K562 (cell line): ENCODE data around the gene LY6G6F. TPM values are rescaled to one million over a fixed set of nuclear protein-coding genes. Genes with fewer than 3 reads are reported as not detected.

Source experiments
- CEBPB ChIP-seq: fragments of 450-650 bp; IDR thresholded peaks from 2 replicates; pipeline ENCODE4 v1.6.1; 2016; ENCODE audit warnings: missing genetic modification characterization, missing compliant biosample characterization
- CTBP1 ChIP-seq: fragments of 450-650 bp; IDR thresholded peaks from 2 replicates; pipeline ENCODE4 v1.6.1; 2016; ENCODE audit warnings: borderline replicate concordance
- FOXM1 ChIP-seq, 2 experiments: fragments of 450-650 bp in 1 of 2; sonication (generic) in 1 of 2; formaldehyde crosslinking in 1 of 2; IDR thresholded peaks; 2 replicates each; pipeline versions ENCODE4 v1.6.1 to v1.9.0; 2017 to 2022; ENCODE audit warnings: low read depth in 2 of 2, mild to moderate bottlenecking in 2 of 2, missing genetic modification reagents in 1 of 2, moderate library complexity in 1 of 2
- HNRNPUL1 ChIP-seq: fragments of 200-400 bp; formaldehyde crosslinking; IDR thresholded peaks from 2 replicates; pipeline ENCODE4 v1.6.1; 2017; ENCODE audit warnings: low read length
- KLF10 ChIP-seq: fragments of 250-450 bp; sonication (Bioruptor Pico); IDR thresholded peaks from 2 replicates; pipeline ENCODE4 v1.6.1; 2021; ENCODE audit warnings: matching md5 sums
- NFYB ChIP-seq: IDR thresholded peaks from 2 replicates; pipeline ENCODE4 v1.6.1; 2011; ENCODE audit warnings: mild to moderate bottlenecking, moderate library complexity; ENCODE audit not compliant: insufficient read length; ENCODE audit errors: extremely low read depth
- RBBP5 ChIP-seq: fragments of 200-600 bp; sonication (generic); IDR thresholded peaks from 2 replicates; pipeline ENCODE4 v1.6.1; 2012; ENCODE audit warnings: borderline replicate concordance, mild to moderate bottlenecking, low read length, control low read depth, inconsistent platforms; ENCODE audit not compliant: insufficient read depth, poor library complexity, severe bottlenecking
- RFX7 ChIP-seq: fragments of 250-450 bp; sonication (Bioruptor Pico); IDR thresholded peaks from 2 replicates; pipeline ENCODE4 v1.5.1; 2021; ENCODE audit warnings: mild to moderate bottlenecking
- SNRNP70 ChIP-seq: fragments of 200-400 bp; formaldehyde crosslinking; optimal IDR thresholded peaks from 2 replicates; pipeline ENCODE3; 2017; ENCODE audit warnings: low read depth, low read length
- SRSF1 ChIP-seq: fragments of 200-400 bp; formaldehyde crosslinking; IDR thresholded peaks from 2 replicates; pipeline ENCODE4 v1.6.1; 2017; ENCODE audit warnings: mild to moderate bottlenecking, low read depth, low read length, moderate library complexity
- TSC22D4 ChIP-seq: fragments of 450-650 bp; IDR thresholded peaks from 2 replicates; pipeline ENCODE4 v1.6.1; 2016; ENCODE audit warnings: missing genetic modification characterization, missing biosample characterization, control low read depth
- ZBED1 ChIP-seq: IDR thresholded peaks from 2 replicates; pipeline ENCODE4 v1.6.1; 2014
- ZNF174 ChIP-seq: fragments of 250-450 bp; sonication (Bioruptor Pico); IDR thresholded peaks from 2 replicates; pipeline ENCODE4 v1.4.0; 2020; ENCODE audit warnings: mild to moderate bottlenecking
- ZNF644 ChIP-seq: fragments of 200-800 bp; sonication (Bioruptor generic); IDR thresholded peaks from 2 replicates; pipeline ENCODE4 v1.6.1; 2016; ENCODE audit warnings: low read depth, missing genetic modification characterization, missing compliant biosample characterization
- ZNF75A ChIP-seq: fragments of 450-650 bp; formaldehyde crosslinking; IDR thresholded peaks from 2 replicates; pipeline ENCODE4 v1.4.0; 2020; ENCODE audit warnings: mild to moderate bottlenecking
- polyA plus RNA-seq, 8 experiments: library from polyadenylated mRNA; depleted of rRNA in 4 of 8; stranded (reverse) in 5 of 8; unstranded in 3 of 8; fragments of >200 nt; fragmentation: Nextera tagmentation in 2 of 8; fragmentation: Illumina TruSeq in 1 of 8; extraction: Ambion mirVana in 2 of 8; extraction: Trizol in 1 of 8; gene quantifications; 2 replicates each; pipeline versions ENCODE4 v1.2.1 to v1.2.3, GENCODE V29; 2011 to 2014; ENCODE audit warnings: inconsistent platforms in 1 of 8, missing spikeins in 1 of 8
- total RNA-seq, 7 experiments: library from RNA; depleted of rRNA in 6 of 7; stranded (reverse); fragments of >200 nt in 6 of 7; fragmentation: Illumina TruSeq in 2 of 7; extraction: Trizol in 2 of 7; gene quantifications; 2 replicates each; pipeline versions ENCODE4 v1.2.1 to v1.2.3, GENCODE V29; 2011 to 2021; ENCODE audit warnings: low replicate concordance in 1 of 7
- TF ChIP-seq, protein P1 (sequence below): sonication (generic); formaldehyde crosslinking; IDR thresholded peaks from 2 replicates; pipeline ENCODE4 v1.8.0; 2022; ENCODE audit warnings: mild to moderate bottlenecking, missing genetic modification reagents, borderline replicate concordance
- TF ChIP-seq, protein P2 (sequence below): fragments of 250-450 bp; sonication (Bioruptor Pico); IDR thresholded peaks from 2 replicates; pipeline ENCODE4 v1.5.0; 2021; ENCODE audit warnings: mild to moderate bottlenecking, moderate library complexity
- TF ChIP-seq, protein P3 (sequence below): fragments of 250-450 bp; sonication (Bioruptor Pico); IDR thresholded peaks from 2 replicates; pipeline ENCODE4 v1.5.0; 2020; ENCODE audit warnings: mild to moderate bottlenecking, borderline replicate concordance
- TF ChIP-seq, protein P4 (sequence below): IDR thresholded peaks from 2 replicates; pipeline ENCODE4 v1.6.1; 2011; ENCODE audit not compliant: insufficient read length; ENCODE audit errors: extremely low read depth

The LY6G6F gene
- total and polyA plus RNA-seq, 9 of the 15 experiments (the other 6 are each of a cell fraction or from before 2014, with no cell fraction given), result 0.14 to 0.50 (median 0.28) TPM; not detected in 2

DNA sequence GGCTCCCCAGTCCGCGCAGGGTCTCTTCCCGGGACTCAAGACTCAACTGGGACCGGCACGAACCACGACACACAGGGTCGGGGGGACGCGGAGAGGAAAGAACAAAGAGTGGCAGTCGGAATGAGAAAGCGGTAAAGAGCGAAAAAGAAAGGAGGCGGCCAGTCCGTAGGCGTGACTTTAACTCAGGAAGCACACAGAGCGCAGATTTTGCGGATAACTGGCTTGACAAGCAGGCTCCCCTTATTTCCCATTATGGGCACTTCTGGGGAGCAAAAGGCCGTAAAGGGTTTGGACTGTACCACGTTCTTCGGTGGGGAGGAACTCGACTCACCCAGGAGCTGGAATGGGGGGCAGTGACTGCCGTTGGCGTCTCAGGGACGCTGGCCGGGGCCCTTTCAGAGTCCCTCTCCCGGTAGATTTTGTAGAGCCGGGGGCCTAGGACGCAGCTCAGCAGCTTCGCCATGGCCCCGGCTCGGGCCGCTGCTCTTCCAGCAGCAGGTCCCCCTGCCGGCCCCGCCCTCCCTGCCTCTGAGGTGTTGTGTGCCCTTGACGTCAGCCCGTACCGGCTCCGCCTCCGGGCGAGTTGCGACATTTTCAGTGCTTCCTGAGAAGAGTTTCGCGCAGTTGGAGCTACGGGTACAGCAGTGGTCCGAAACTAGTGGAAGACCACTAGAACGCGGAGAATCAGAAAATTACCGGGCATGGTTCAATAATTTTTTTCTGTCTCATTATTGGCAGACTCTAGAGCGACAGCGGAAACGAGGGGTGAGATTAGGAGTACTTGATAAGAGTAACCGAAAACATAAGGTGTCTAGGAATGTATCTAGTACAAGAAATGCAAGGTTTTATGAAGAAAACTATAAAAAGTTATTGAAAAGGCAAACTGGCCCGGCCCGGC is 3.6 kb upstream of the LY6G6F start, which contains the start of gene ABHD16A (continued):
- TF ChIP-seq SNRNP70, result no peak
- TF ChIP-seq HNRNPUL1, result no peak
- peak; percentile 72 for TF ChIP-seq ZNF75A (CRISPR knock-in tag)
- no peak for TF ChIP-seq ZNF174 (CRISPR knock-in tag)
- TF ChIP-seq TSC22D4, result no peak
- TF ChIP-seq KLF10 (CRISPR knock-in tag), result no peak
- TF ChIP-seq CEBPB (tag), result peak; percentile 100
- TF ChIP-seq, protein P1, sequence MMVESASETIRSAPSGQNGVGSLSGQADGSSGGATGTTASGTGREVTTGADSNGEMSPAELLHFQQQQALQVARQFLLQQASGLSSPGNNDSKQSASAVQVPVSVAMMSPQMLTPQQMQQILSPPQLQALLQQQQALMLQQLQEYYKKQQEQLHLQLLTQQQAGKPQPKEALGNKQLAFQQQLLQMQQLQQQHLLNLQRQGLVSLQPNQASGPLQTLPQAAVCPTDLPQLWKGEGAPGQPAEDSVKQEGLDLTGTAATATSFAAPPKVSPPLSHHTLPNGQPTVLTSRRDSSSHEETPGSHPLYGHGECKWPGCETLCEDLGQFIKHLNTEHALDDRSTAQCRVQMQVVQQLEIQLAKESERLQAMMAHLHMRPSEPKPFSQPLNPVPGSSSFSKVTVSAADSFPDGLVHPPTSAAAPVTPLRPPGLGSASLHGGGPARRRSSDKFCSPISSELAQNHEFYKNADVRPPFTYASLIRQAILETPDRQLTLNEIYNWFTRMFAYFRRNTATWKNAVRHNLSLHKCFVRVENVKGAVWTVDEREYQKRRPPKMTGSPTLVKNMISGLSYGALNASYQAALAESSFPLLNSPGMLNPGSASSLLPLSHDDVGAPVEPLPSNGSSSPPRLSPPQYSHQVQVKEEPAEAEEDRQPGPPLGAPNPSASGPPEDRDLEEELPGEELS (CRISPR knock-in tag), result peak; percentile 92
- TF ChIP-seq, protein P2, sequence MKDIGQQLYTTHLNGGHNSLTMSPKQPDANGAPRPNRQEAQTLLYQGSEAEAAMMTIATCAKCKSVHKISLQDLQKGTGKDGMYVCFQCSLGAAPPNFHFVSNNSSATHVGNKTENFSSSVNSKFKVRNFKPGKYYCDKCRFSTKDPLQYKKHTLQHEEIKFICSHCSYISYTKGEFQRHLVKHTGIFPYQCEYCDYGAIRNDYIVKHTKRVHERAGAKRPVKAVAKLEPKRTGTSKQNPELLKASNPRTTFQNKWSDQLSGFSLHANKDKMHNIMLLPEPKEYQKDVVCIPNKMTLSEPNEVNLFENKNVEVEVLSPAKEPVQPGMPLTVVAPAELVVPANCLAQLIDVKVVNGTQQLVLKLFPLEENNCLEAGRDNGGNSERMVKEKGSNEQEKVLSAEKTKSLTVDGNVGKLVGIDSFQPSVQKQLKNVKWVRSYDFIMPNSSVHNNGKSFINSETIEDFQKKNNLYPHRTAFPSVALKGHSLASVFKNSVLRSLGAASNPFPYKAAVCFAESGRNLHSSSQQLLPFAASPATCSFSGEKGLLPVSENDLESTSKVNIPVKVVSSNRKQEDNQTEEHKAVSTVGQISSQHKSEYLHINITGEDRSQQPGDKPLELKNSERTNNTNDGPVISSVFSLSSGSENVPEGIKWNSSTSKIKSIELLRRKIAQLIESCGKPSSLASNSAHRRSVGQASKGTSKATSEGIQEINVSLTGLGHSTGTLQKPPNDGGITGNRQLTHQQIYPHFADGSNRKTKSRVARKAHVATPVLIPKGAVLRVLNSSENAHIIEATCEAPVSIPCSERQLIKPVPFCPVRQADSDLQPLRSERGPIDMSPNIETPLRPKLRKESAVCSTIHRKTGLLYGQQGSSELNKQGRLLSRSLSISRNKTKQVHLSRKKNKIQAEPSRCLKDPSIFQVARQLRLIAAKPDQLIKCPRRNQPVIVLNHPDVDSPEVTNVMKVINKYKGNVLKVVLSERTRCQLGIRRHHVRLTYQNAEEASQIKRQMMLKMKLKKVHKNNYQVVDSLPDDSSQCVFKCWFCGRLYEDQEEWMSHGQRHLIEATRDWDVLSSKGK (CRISPR knock-in tag), result no peak
- TF ChIP-seq, protein P3, sequence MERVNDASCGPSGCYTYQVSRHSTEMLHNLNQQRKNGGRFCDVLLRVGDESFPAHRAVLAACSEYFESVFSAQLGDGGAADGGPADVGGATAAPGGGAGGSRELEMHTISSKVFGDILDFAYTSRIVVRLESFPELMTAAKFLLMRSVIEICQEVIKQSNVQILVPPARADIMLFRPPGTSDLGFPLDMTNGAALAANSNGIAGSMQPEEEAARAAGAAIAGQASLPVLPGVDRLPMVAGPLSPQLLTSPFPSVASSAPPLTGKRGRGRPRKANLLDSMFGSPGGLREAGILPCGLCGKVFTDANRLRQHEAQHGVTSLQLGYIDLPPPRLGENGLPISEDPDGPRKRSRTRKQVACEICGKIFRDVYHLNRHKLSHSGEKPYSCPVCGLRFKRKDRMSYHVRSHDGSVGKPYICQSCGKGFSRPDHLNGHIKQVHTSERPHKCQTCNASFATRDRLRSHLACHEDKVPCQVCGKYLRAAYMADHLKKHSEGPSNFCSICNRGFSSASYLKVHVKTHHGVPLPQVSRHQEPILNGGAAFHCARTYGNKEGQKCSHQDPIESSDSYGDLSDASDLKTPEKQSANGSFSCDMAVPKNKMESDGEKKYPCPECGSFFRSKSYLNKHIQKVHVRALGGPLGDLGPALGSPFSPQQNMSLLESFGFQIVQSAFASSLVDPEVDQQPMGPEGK, result no peak
- TF ChIP-seq RBBP5, result peak; percentile 65
- no peak; the same call in none of the 2 replicates for TF ChIP-seq ZBED1
- peak; percentile 48; the same call in 1 of the 2 replicates for TF ChIP-seq CTBP1
- no peak for TF ChIP-seq SRSF1
- TF ChIP-seq, protein P4, sequence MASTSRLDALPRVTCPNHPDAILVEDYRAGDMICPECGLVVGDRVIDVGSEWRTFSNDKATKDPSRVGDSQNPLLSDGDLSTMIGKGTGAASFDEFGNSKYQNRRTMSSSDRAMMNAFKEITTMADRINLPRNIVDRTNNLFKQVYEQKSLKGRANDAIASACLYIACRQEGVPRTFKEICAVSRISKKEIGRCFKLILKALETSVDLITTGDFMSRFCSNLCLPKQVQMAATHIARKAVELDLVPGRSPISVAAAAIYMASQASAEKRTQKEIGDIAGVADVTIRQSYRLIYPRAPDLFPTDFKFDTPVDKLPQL, result peak; percentile 45
- no peak for TF ChIP-seq NFYB
- TF ChIP-seq ZNF644 (tag), result 0 out of 2 replicates have a peak, but pooled peaks have one; percentile 40
- TF ChIP-seq RFX7 (CRISPR knock-in tag), result no peak
- TF ChIP-seq FOXM1 (IDR thresholded peaks at IDR 0.05; ENCODE audit: low read depth), result peak; percentile 57
- 0 out of 2 replicates have a peak, but pooled peaks have one; percentile 53 for TF ChIP-seq FOXM1 (CRISPR knock-in tag; IDR thresholded peaks at IDR 0.05; ENCODE audit: low read depth)
